WTC11 (cell line): ENCODE results near the gene LACTBL1. TPM values are rescaled to one million over a fixed set of nuclear protein-coding genes. Genes with fewer than 3 reads are reported as not detected.

ENCODE experiments used
- ATAC-seq: fragments of 200-7000 bp; cut with Tn5 transposase; 2 replicates; pipeline ENCODE4 v1.10.0; 2021; ENCODE audit warnings: mild to moderate bottlenecking, moderate library complexity
- CTCF ChIA-PET: fragments of 300-600 bp; sonication (Branson Sonifier 250); formaldehyde crosslinking; loops from one replicate; lab custom pipeline; 2021; ENCODE audit warnings: antibody characterized with exemption; lab: Charles Lee
- POLR2A ChIA-PET: fragments of 350-600 bp; sonication (Branson Sonifier 250); formaldehyde crosslinking; loops from one replicate; lab custom pipeline; 2021; ENCODE audit warnings: antibody characterized with exemption; lab: Charles Lee
- DNase-seq: peaks from one replicate; pipeline ENCODE4 v3.0.0; 2021; ENCODE audit warnings: low spot score
- H3K27ac Mint-ChIP-seq: 2 replicates; pipeline ENCODE4 v1.8.0; 2021; ENCODE audit warnings: mixed read lengths
- H3K27me3 Mint-ChIP-seq: 2 replicates; pipeline ENCODE4 v1.8.0; 2021; ENCODE audit warnings: low read depth, mild to moderate bottlenecking, moderate library complexity, mixed read lengths
- H3K36me3 Mint-ChIP-seq: 2 replicates; pipeline ENCODE4 v1.8.0; 2021; ENCODE audit warnings: mixed read lengths
- H3K4me1 Mint-ChIP-seq: 2 replicates; pipeline ENCODE4 v1.8.0; 2022; ENCODE audit warnings: mixed read lengths
- H3K4me3 Mint-ChIP-seq: 2 replicates; pipeline ENCODE4 v1.8.0; 2021; ENCODE audit warnings: mild to moderate bottlenecking, moderate library complexity, mixed read lengths
- H3K9me3 Mint-ChIP-seq: 2 replicates; pipeline ENCODE4 v1.8.0; 2021; ENCODE audit warnings: mixed read lengths
- CREB1 ChIP-seq: sonication (generic); formaldehyde crosslinking; IDR thresholded peaks from 2 replicates; pipeline ENCODE4 v1.8.0; 2023; ENCODE audit warnings: mild to moderate bottlenecking, missing genetic modification reagents
- ELF4 ChIP-seq: sonication (generic); formaldehyde crosslinking; IDR thresholded peaks from 2 replicates; pipeline ENCODE4 v1.8.1; 2022; ENCODE audit warnings: low read depth, mild to moderate bottlenecking, moderate library complexity, missing genetic modification reagents
- IRF2 ChIP-seq: sonication (generic); formaldehyde crosslinking; IDR thresholded peaks from 2 replicates; pipeline ENCODE4 v1.8.0; 2022; ENCODE audit warnings: low read depth, missing genetic modification reagents, borderline replicate concordance
- JAZF1 ChIP-seq: fragments of 250-450 bp; sonication (Bioruptor Pico); IDR thresholded peaks from 2 replicates; pipeline ENCODE4 v1.9.0; 2021; ENCODE audit warnings: moderate library complexity, mild to moderate bottlenecking, inconsistent platforms
- MXD4 ChIP-seq: fragments of 250-450 bp; sonication (Bioruptor Pico); IDR thresholded peaks from 2 replicates; pipeline ENCODE4 v1.8.0; 2021; ENCODE audit warnings: mild to moderate bottlenecking, moderate library complexity, borderline replicate concordance
- MYBL2 ChIP-seq: sonication (generic); formaldehyde crosslinking; IDR thresholded peaks from 2 replicates; pipeline ENCODE4 v1.8.1; 2023; ENCODE audit warnings: mild to moderate bottlenecking, moderate library complexity, missing genetic modification reagents
- NR1H2 ChIP-seq: sonication (generic); formaldehyde crosslinking; IDR thresholded peaks from 2 replicates; pipeline ENCODE4 v1.9.0; 2021; ENCODE audit warnings: mild to moderate bottlenecking, moderate library complexity, missing genetic modification reagents
- OVOL2 ChIP-seq: fragments of 250-450 bp; sonication (Bioruptor Pico); IDR thresholded peaks from 2 replicates; pipeline ENCODE4 v1.9.0; 2021; ENCODE audit warnings: mild to moderate bottlenecking, borderline replicate concordance
- ZBTB21 ChIP-seq: sonication (generic); formaldehyde crosslinking; IDR thresholded peaks from 2 replicates; pipeline ENCODE4 v1.8.1; 2023; ENCODE audit warnings: mild to moderate bottlenecking, missing genetic modification reagents, borderline replicate concordance
- ZNF219 ChIP-seq: sonication (generic); formaldehyde crosslinking; IDR thresholded peaks from 2 replicates; pipeline ENCODE4 v1.8.0; 2023; ENCODE audit warnings: missing genetic modification reagents, mild to moderate bottlenecking, borderline replicate concordance
- ZNF671 ChIP-seq: fragments of 250-450 bp; sonication (Bioruptor Pico); IDR thresholded peaks from 2 replicates; pipeline ENCODE4 v1.8.0; 2021; ENCODE audit warnings: mild to moderate bottlenecking
- total RNA-seq: library from RNA; stranded (reverse); gene quantifications from 3 replicates; pipeline ENCODE4 v1.2.3, GENCODE V29; 2021
- TF ChIP-seq, protein P1 (sequence below): fragments of 250-450 bp; sonication (Bioruptor Pico); IDR thresholded peaks from 2 replicates; pipeline ENCODE4 v1.9.0; 2021; ENCODE audit warnings: mild to moderate bottlenecking
- TF ChIP-seq, protein P2 (sequence below): sonication (generic); formaldehyde crosslinking; conservative IDR thresholded peaks from 2 replicates; pipeline ENCODE4 v1.8.1; 2023; ENCODE audit warnings: mild to moderate bottlenecking, low read depth, missing genetic modification reagents, moderate library complexity
- TF ChIP-seq, protein P3 (sequence below): sonication (generic); formaldehyde crosslinking; IDR thresholded peaks from 2 replicates; pipeline ENCODE4 v1.8.1; 2023; ENCODE audit warnings: mild to moderate bottlenecking, missing genetic modification reagents, moderate library complexity
- TF ChIP-seq, protein P4 (sequence below): sonication (generic); formaldehyde crosslinking; IDR thresholded peaks from 2 replicates; pipeline ENCODE4 v1.8.0; 2023; ENCODE audit warnings: mild to moderate bottlenecking, missing genetic modification reagents
- TF ChIP-seq, protein P5 (sequence below): fragments of 250-450 bp; sonication (Bioruptor Pico); IDR thresholded peaks from 2 replicates; pipeline ENCODE4 v1.8.0; 2021; ENCODE audit warnings: mild to moderate bottlenecking
- TF ChIP-seq, protein P6 (sequence below): sonication (generic); formaldehyde crosslinking; IDR thresholded peaks from 2 replicates; pipeline ENCODE4 v1.8.0; 2022; ENCODE audit warnings: mild to moderate bottlenecking, missing genetic modification reagents

Gene LACTBL1
- total RNA-seq, 1 experiment from 2014 or later = not detected

DNA sequence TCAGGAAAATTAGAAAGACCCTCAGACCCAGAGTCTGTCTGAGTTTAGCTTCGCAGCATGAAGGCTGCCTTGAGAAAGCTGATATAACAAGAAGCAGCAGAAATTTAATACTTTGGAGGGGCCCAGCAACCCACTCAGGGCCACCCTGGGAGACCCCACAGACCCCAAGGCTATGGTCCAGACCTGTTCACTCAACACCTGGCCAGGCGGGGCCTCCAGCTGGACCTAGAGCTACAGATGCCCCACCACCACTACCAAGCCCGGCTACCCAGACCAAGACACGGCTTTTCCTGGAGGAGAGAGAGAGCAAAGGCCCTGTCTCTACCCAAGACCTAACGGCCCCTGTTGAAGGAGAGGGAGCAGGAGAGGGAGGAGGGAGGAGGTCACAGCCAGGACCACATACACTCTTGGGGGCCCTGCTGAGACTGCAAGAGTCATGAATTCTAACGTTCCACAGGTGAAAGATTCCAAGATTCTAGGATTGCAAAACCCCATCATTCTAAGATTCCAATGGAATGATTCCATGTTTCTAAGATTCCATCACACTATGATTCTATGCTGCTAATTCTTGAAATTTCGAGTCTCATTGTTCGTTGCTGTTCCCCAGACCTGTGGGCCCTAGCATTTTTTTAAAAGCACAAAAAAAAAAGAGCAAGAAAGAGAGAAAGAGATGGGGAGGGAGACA lies 53.2 kb downstream of the LACTBL1 start:
- DNase-seq = no peak
- H3K36me3 Mint-ChIP-seq = no peaks in the 10 kb centered on the region
- no peaks in the 10 kb centered on the region for H3K9me3 Mint-ChIP-seq
- TF ChIP-seq OVOL2 = no peak
- TF ChIP-seq, protein P1, sequence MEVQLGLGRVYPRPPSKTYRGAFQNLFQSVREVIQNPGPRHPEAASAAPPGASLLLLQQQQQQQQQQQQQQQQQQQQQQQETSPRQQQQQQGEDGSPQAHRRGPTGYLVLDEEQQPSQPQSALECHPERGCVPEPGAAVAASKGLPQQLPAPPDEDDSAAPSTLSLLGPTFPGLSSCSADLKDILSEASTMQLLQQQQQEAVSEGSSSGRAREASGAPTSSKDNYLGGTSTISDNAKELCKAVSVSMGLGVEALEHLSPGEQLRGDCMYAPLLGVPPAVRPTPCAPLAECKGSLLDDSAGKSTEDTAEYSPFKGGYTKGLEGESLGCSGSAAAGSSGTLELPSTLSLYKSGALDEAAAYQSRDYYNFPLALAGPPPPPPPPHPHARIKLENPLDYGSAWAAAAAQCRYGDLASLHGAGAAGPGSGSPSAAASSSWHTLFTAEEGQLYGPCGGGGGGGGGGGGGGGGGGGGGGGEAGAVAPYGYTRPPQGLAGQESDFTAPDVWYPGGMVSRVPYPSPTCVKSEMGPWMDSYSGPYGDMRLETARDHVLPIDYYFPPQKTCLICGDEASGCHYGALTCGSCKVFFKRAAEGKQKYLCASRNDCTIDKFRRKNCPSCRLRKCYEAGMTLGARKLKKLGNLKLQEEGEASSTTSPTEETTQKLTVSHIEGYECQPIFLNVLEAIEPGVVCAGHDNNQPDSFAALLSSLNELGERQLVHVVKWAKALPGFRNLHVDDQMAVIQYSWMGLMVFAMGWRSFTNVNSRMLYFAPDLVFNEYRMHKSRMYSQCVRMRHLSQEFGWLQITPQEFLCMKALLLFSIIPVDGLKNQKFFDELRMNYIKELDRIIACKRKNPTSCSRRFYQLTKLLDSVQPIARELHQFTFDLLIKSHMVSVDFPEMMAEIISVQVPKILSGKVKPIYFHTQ (CRISPR knock-in tag) = no peak
- no peak for TF ChIP-seq CREB1 (CRISPR knock-in tag)
- no peak for TF ChIP-seq ELF4 (CRISPR knock-in tag)
- TF ChIP-seq, protein P2, sequence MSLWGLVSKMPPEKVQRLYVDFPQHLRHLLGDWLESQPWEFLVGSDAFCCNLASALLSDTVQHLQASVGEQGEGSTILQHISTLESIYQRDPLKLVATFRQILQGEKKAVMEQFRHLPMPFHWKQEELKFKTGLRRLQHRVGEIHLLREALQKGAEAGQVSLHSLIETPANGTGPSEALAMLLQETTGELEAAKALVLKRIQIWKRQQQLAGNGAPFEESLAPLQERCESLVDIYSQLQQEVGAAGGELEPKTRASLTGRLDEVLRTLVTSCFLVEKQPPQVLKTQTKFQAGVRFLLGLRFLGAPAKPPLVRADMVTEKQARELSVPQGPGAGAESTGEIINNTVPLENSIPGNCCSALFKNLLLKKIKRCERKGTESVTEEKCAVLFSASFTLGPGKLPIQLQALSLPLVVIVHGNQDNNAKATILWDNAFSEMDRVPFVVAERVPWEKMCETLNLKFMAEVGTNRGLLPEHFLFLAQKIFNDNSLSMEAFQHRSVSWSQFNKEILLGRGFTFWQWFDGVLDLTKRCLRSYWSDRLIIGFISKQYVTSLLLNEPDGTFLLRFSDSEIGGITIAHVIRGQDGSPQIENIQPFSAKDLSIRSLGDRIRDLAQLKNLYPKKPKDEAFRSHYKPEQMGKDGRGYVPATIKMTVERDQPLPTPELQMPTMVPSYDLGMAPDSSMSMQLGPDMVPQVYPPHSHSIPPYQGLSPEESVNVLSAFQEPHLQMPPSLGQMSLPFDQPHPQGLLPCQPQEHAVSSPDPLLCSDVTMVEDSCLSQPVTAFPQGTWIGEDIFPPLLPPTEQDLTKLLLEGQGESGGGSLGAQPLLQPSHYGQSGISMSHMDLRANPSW (CRISPR knock-in tag) = no peak
- TF ChIP-seq NR1H2 (CRISPR knock-in tag) = no peak
- TF ChIP-seq, protein P3, sequence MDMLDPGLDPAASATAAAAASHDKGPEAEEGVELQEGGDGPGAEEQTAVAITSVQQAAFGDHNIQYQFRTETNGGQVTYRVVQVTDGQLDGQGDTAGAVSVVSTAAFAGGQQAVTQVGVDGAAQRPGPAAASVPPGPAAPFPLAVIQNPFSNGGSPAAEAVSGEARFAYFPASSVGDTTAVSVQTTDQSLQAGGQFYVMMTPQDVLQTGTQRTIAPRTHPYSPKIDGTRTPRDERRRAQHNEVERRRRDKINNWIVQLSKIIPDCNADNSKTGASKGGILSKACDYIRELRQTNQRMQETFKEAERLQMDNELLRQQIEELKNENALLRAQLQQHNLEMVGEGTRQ (CRISPR knock-in tag) = no peak
- TF ChIP-seq, protein P4, sequence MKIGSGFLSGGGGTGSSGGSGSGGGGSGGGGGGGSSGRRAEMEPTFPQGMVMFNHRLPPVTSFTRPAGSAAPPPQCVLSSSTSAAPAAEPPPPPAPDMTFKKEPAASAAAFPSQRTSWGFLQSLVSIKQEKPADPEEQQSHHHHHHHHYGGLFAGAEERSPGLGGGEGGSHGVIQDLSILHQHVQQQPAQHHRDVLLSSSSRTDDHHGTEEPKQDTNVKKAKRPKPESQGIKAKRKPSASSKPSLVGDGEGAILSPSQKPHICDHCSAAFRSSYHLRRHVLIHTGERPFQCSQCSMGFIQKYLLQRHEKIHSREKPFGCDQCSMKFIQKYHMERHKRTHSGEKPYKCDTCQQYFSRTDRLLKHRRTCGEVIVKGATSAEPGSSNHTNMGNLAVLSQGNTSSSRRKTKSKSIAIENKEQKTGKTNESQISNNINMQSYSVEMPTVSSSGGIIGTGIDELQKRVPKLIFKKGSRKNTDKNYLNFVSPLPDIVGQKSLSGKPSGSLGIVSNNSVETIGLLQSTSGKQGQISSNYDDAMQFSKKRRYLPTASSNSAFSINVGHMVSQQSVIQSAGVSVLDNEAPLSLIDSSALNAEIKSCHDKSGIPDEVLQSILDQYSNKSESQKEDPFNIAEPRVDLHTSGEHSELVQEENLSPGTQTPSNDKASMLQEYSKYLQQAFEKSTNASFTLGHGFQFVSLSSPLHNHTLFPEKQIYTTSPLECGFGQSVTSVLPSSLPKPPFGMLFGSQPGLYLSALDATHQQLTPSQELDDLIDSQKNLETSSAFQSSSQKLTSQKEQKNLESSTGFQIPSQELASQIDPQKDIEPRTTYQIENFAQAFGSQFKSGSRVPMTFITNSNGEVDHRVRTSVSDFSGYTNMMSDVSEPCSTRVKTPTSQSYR (CRISPR knock-in tag) = no peak
- no peak for TF ChIP-seq ZNF671 (CRISPR knock-in tag)
- TF ChIP-seq, protein P5, sequence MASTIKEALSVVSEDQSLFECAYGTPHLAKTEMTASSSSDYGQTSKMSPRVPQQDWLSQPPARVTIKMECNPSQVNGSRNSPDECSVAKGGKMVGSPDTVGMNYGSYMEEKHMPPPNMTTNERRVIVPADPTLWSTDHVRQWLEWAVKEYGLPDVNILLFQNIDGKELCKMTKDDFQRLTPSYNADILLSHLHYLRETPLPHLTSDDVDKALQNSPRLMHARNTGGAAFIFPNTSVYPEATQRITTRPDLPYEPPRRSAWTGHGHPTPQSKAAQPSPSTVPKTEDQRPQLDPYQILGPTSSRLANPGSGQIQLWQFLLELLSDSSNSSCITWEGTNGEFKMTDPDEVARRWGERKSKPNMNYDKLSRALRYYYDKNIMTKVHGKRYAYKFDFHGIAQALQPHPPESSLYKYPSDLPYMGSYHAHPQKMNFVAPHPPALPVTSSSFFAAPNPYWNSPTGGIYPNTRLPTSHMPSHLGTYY = no peak
- TF ChIP-seq ZNF219 (CRISPR knock-in tag) = no peak
- TF ChIP-seq JAZF1 = no peak
- TF ChIP-seq MYBL2 = no peak
- TF ChIP-seq ZBTB21 (CRISPR knock-in tag) = no peak
- TF ChIP-seq IRF2 (CRISPR knock-in tag) = no peak
- TF ChIP-seq, protein P6, sequence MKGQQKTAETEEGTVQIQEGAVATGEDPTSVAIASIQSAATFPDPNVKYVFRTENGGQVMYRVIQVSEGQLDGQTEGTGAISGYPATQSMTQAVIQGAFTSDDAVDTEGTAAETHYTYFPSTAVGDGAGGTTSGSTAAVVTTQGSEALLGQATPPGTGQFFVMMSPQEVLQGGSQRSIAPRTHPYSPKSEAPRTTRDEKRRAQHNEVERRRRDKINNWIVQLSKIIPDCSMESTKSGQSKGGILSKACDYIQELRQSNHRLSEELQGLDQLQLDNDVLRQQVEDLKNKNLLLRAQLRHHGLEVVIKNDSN (CRISPR knock-in tag) = no peak
- no peak for TF ChIP-seq MXD4 (CRISPR knock-in tag)
- H3K4me1 Mint-ChIP-seq = no peaks in the 10 kb centered on the region
- POLR2A ChIA-PET = no interaction called here
- H3K27ac Mint-ChIP-seq = no peak overlapping the region
- H3K27me3 Mint-ChIP-seq = no peaks in the 10 kb centered on the region
- no peak overlapping the region for H3K4me3 Mint-ChIP-seq
- no peak for ATAC-seq
- CTCF ChIA-PET = interaction anchor here (0.5 to 3.1 kb wide), 7 partner anchors 11 to 252 kb away, joined by 3 to 14 read pairs (median 3); no protein-coding TSS in a partner anchor
